WERI-Rb-1 (cell line): ENCODE results near the gene KRTAP5-8.
"Not testable (repeated sequence)": the region's sequence is repeated elsewhere in the genome, so short reads cannot be mapped to it uniquely, and the experiment has no call there.

Source experiments
- DNase-seq: peaks from one replicate; pipeline ENCODE4 v3.0.0-alpha.2; 2020
- H3K27ac ChIP-seq: fragments of 250-450 bp; sonication (Bioruptor Pico); 2 replicates; pipeline ENCODE4 v1.5.1; 2020; ENCODE audit warnings: mild to moderate bottlenecking, moderate library complexity
- H3K27me3 ChIP-seq: fragments of 250-450 bp; sonication (Bioruptor Pico); 2 replicates; pipeline ENCODE4 v1.5.1; 2021; ENCODE audit warnings: mild to moderate bottlenecking, low read depth, moderate library complexity; ENCODE audit not compliant: insufficient read depth, severe bottlenecking
- H3K36me3 ChIP-seq: fragments of 250-450 bp; sonication (Bioruptor Pico); 2 replicates; pipeline ENCODE4 v1.5.1; 2020; ENCODE audit warnings: mild to moderate bottlenecking, moderate library complexity
- H3K4me3 ChIP-seq: 2 replicates; pipeline ENCODE4 v1.5.1; 2011; ENCODE audit warnings: low read depth, mild to moderate bottlenecking, control low read depth, low read length
- H3K9me3 ChIP-seq: fragments of 250-450 bp; sonication (Bioruptor Pico); 2 replicates; pipeline ENCODE4 v1.5.1; 2021; ENCODE audit warnings: mild to moderate bottlenecking, moderate library complexity; ENCODE audit not compliant: severe bottlenecking
- TF ChIP-seq, protein P1 (sequence below): IDR thresholded peaks from 2 replicates; pipeline ENCODE4 v1.5.1; 2011; ENCODE audit warnings: low read depth, mild to moderate bottlenecking, control low read depth, inconsistent platforms, low read length

KRTAP5-8 gene

DNA sequence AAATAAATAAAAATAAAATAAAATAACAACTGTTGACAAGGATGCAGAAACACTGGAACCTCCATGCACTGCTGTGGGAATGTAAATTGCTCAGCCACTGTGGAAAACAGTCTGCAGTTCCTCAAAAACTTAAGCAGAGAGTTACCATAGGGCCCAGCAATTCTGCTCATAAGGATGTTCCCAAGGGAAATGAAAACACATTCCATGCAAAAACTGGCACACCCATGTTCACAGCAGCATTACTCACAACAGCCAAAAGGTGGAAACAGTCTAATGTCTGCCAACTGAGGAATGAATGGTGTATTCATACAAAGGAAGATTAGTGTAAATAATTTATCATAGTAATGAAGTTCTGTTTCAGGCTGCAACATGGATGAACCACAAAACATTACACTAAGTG is 24.3 kb downstream of the KRTAP5-8 start:
- Histone ChIP-seq H3K27ac (no peak overlapping the region), H3K36me3 (no peaks in the 10 kb centered on the region), H3K27me3 (no peaks in the 10 kb centered on the region), H3K4me3 (no peak overlapping the region), H3K9me3 (no peaks in the 10 kb centered on the region)
- DNase-seq, result no peak
- TF ChIP-seq, protein P1, sequence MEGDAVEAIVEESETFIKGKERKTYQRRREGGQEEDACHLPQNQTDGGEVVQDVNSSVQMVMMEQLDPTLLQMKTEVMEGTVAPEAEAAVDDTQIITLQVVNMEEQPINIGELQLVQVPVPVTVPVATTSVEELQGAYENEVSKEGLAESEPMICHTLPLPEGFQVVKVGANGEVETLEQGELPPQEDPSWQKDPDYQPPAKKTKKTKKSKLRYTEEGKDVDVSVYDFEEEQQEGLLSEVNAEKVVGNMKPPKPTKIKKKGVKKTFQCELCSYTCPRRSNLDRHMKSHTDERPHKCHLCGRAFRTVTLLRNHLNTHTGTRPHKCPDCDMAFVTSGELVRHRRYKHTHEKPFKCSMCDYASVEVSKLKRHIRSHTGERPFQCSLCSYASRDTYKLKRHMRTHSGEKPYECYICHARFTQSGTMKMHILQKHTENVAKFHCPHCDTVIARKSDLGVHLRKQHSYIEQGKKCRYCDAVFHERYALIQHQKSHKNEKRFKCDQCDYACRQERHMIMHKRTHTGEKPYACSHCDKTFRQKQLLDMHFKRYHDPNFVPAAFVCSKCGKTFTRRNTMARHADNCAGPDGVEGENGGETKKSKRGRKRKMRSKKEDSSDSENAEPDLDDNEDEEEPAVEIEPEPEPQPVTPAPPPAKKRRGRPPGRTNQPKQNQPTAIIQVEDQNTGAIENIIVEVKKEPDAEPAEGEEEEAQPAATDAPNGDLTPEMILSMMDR, result no peak

DNA sequence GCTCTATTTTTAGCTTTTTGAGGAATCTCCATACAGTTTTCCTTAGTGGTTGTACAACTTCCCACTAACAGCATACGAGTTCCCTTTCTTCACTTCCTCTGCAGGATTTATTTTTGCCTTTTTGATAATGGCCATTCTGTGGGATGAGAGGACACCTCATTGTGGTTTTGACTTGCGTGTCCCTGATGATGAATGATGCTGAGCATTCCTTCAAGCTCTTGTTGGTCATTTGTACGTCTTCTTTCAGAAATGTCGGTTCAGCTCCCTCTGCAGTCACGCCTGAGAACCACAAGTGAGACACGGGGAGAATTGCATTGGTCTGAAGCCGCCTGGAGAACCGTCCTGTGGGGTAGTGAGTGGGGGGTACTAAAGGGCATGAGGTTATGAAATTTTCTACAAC is 25.6 kb downstream of the KRTAP5-8 start:
- TF ChIP-seq, protein P1, result peak; percentile 66
- Histone ChIP-seq H3K27ac (no peak overlapping the region), H3K9me3 (no peaks in the 10 kb centered on the region), H3K4me3 (no peak overlapping the region), H3K27me3 (no peaks in the 10 kb centered on the region), H3K36me3 (no peaks in the 10 kb centered on the region)
- DNase-seq, result peak; percentile 59

GRCh38 chr11:71564430-71564829 is 26.6 kb downstream of the KRTAP5-8 start:
- Histone ChIP-seq H3K9me3 (no peaks in the 10 kb centered on the region), H3K27ac (no peak overlapping the region), H3K4me3 (no peak overlapping the region), H3K27me3 (no peaks in the 10 kb centered on the region), H3K36me3 (no peaks in the 10 kb centered on the region)
- TF ChIP-seq, protein P1, result no peak
- no peak for DNase-seq

GRCh38 chr11:71565263-71565662 is 27.4 kb downstream of the KRTAP5-8 start, which contains the start of gene KRTAP5-10:
KRTAP5-10 (plus strand) TSS chr11:71565563; CDS start chr11:71565588, 25 bp downstream.
- Histone ChIP-seq H3K27ac (no peak within 1 kb of the TSS), H3K4me3 (no peak within 1 kb of the TSS), H3K27me3 (no peaks in the 10 kb centered on the region), H3K9me3 (no peaks in the 10 kb centered on the region), H3K36me3 (no peaks in the 10 kb centered on the region)
- TF ChIP-seq, protein P1, result no peak
- DNase-seq, result no peak

- TF ChIP-seq, protein P1, result no peak
- H3K9me3 ChIP-seq, result no peaks in the 10 kb centered on the region
- no peak overlapping the region for H3K27ac ChIP-seq
- H3K4me3 ChIP-seq, result no peak overlapping the region
- no peak for DNase-seq
- H3K27me3 ChIP-seq, result no peaks in the 10 kb centered on the region
- H3K36me3 ChIP-seq, result no peaks in the 10 kb centered on the region
Observed at GRCh38 chr11:71566081-71566620, 28.3 kb downstream of the KRTAP5-8 start.

DNA sequence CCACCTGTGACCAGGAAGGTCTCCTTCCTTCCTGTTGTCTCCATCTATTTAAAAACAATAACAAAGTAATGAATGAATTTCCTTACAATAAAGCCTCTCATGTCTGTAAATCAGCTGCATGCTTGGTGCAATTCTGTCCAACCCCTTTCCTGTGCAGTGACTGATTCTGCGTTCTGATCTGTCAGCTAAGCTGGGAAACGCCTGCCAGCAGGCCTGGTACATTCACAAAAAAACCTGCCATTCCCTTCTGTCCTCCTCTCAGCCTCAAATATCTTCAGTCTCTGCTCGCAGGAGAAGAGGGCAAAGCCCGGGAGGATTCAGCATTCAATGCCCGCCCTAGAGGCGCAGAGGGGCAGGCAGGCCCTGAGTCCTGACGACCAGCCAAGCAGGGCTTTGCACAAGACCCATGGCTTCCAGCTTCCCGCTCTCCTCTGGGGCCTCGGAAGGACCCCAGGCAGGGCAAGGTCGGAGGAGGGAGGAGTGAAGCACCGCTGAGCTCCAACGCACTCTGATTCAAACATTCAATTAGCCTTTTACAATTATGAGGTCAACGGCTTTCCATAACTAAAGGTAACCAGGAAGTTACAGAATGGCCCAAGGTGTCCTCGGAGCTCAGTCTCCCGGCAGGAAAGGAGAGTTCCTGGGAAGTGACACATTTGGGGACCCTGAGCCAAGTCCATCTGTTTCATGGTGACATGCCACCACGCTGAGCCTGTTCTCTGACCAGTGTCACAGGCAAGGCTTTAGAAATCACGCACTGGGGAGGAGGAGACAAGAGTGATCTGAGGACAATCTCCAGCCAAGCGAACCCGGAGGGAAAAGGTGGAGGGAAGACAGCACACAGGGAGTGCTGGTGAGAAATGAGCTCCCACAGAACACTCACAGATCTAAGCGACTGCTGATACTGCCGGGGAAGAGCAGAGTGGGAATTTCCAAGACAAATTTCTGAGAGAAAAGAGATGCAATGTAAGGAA is 29.1 kb downstream of the KRTAP5-8 start:
- not testable (repeated sequence) for H3K27ac ChIP-seq, H3K4me3 ChIP-seq, H3K9me3 ChIP-seq, H3K36me3 ChIP-seq, H3K27me3 ChIP-seq
- DNase-seq, result peak; percentile 66

GRCh38 chr11:71567633-71568032 is 29.8 kb downstream of the KRTAP5-8 start:
- not testable (repeated sequence) for H3K36me3 ChIP-seq, H3K27ac ChIP-seq, H3K4me3 ChIP-seq, DNase-seq, H3K27me3 ChIP-seq, H3K9me3 ChIP-seq
